DMS 273 (cell line): ENCODE measurements around the gene PRDM16.

Experiments
- DNase-seq: peaks from one replicate; lab custom pipeline; 2025; ENCODE audit not compliant: unreplicated experiment; lab: John Stamatoyannopoulos, UW

The PRDM16 gene

GRCh38 chr1:3477241-3477995, 408.4 kb downstream of the PRDM16 start:
- peak; percentile 42 for DNase-seq

DNA sequence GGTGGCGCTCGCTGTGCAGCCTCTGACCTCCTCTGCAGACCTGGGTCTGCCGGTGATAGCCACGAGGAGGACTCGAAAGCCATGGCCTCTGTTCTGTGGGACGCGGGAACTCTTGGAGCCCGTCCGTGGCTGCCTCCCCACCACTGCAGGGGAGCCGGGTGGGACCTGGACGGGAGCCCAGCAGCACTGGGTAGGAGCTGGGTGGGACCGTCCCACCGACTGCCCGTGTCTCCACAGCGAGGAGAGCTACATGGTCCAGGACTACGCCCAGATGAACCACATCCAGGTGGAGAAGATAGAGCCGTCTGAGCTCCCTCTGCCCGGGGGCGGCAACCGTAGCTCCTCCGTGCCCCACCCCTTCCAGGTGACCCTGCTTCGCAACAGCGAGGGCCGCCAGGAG, 409.2 kb downstream of the PRDM16 start:
- DNase-seq, result no peak

- no peak for DNase-seq
Observed at GRCh38 chr1:3479511-3480368, 410.7 kb downstream of the PRDM16 start.

GRCh38 chr1:3480369-3480719, 411.3 kb downstream of the PRDM16 start:
- DNase-seq, result no peak

DNA sequence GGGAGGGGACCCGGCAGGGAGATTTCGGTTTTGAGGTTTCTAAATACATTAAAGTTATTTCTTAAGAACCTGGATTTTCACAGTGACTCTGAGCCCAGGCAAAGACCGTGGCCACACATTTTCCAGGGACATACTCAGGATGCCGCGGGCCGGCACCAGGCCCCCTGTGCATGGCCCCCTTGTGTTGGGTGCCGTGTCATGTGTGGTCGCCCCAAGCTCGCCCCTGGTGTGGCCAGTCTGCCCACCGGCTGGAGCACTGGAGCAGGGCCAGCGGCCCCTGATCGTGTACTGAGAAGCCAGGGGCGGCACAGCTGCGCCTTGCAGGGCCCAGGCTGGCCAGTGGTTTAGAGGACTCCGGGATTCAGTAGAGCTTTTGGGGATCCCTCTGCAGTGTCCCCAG, 412.0 kb downstream of the PRDM16 start:
- DNase-seq, result no peak

GRCh38 chr1:3481836-3482375, 412.9 kb downstream of the PRDM16 start:
- DNase-seq, result peak; percentile 40

DNA sequence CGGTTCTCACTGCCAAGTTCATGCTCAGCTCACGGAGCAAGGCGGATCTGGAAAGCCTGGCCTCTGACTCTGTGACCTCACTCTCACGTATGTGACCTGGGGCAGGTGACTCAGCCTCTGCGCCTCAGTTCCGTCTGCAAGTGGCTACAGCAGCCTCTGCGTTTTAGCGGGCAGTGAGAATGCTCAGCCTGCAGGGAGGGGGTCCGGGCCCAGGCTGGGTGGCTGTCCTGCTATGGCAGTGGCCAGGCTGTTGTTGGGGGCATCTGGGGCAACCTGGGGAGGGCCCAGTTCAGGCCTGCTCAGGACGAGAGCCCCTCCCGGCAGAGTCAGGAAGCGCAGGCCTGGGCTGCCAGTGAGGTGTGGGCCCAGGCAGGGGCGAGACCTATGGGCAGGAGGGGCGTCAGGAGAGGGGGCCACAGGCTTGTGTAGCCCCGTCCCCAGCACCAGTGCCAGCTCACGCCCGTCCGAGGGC, 413.4 kb downstream of the PRDM16 start:
- peak; percentile 64 for DNase-seq

GRCh38 chr1:3483380-3483779, 414.4 kb downstream of the PRDM16 start:
- no peak for DNase-seq

DNA sequence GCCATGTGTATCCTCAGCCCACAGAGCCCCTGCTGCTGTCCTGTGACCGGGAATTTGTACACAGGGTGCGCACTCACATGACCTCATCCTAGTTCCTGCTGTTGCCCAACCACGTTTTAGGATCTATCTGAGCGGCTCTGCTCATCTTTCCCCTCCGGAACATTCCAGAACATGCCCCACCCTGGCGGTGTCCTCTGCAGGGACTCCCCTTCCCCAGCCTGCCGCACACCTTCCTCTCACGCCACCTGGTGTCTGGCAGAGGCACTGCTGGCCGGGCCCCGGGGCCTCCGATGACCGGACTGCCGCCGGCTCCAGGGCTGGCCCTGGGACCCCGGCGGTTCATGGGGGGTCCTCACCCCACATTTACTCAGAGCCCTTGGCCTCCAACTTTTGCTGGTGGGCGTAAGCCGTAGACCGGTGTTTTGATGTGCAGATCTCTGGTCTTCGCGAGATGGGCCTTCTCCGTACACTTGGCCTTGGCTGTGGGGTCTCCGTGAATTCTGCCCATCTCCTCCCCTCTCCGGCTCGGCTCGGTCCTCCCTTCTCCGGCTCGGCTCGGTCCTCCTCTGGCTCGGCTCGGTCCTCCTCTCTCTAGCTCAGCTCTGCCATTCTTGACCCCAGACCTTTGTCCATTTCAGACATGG, 414.9 kb downstream of the PRDM16 start:
- DNase-seq, result peak; percentile 73

GRCh38 chr1:3485016-3485415, 416.0 kb downstream of the PRDM16 start:
- DNase-seq, result no peak
